Astrocyte of the cerebellum (primary cell): ENCODE results near the gene HMGCL.
A peak's percentile ranks its signal among the peaks of the same experiment; 100 is the strongest.
"Not testable (repeated sequence)": the region's sequence is repeated elsewhere in the genome, so short reads cannot be mapped to it uniquely, and the experiment has no call there.

Experiments used
- DNase-seq: peaks from one replicate; pipeline ENCODE4 v3.0.0-alpha.2; 2011; ENCODE audit warnings: low read depth
- H3K4me3 ChIP-seq: 2 replicates; pipeline ENCODE4 v1.5.1; 2011; ENCODE audit warnings: mild to moderate bottlenecking, low read depth, low read length, moderate library complexity
- in situ Hi-C: cut with HindIII; loops from 2 replicates; pipeline ENCODE4 v1.10.0; 2017; ENCODE audit warnings: low sequenced_read_pairs
- TF ChIP-seq, protein P1 (sequence below): IDR thresholded peaks from 2 replicates; pipeline ENCODE4 v1.5.1; 2012; ENCODE audit warnings: low read length, low read depth, moderate library complexity, mild to moderate bottlenecking; ENCODE audit errors: missing control alignments

The HMGCL gene

DNA sequence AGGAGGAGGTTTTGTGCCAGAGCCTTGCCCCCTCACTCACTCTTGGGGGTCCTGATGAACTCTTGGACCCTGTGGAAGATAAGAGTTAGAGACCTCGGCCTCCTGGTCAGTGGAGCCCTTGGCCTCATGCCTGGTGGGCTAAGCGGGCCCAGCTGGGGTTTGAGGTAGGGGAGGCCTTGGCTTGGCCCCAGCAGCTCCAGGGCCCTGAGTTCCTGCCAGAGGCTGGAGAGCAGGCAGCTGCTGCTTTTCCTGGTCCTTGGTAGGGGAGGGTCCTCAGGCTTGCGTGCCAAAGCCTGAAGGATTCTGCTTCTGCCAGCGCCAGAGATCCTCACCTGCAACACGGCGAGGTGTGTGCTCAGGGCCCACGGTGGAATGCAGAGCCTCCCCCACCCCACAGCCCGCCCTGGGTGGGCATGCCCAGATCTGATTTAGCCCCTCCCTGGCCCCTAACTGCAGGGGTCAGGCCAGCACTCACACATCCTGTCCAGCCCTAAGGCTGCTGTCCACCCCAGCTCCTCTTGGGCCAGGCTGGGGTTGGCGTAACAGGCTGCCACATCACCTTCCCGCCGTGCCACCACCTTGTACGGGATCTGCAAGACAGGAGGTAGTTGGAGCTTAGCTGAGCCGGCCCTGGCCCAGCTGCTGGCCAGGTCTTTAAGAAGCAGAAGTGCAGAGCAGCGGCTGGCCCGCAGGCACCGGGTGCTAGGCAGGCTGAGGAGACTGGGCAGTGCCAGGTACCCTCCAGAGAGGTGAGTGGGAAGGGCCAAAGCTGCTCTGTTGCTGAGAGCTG, 29.4 kb downstream of the HMGCL start:
- TF ChIP-seq, protein P1, sequence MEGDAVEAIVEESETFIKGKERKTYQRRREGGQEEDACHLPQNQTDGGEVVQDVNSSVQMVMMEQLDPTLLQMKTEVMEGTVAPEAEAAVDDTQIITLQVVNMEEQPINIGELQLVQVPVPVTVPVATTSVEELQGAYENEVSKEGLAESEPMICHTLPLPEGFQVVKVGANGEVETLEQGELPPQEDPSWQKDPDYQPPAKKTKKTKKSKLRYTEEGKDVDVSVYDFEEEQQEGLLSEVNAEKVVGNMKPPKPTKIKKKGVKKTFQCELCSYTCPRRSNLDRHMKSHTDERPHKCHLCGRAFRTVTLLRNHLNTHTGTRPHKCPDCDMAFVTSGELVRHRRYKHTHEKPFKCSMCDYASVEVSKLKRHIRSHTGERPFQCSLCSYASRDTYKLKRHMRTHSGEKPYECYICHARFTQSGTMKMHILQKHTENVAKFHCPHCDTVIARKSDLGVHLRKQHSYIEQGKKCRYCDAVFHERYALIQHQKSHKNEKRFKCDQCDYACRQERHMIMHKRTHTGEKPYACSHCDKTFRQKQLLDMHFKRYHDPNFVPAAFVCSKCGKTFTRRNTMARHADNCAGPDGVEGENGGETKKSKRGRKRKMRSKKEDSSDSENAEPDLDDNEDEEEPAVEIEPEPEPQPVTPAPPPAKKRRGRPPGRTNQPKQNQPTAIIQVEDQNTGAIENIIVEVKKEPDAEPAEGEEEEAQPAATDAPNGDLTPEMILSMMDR, result no peak
- no peak for DNase-seq
- no peak overlapping the region for H3K4me3 ChIP-seq
- in situ Hi-C loops, result no loop called here

DNA sequence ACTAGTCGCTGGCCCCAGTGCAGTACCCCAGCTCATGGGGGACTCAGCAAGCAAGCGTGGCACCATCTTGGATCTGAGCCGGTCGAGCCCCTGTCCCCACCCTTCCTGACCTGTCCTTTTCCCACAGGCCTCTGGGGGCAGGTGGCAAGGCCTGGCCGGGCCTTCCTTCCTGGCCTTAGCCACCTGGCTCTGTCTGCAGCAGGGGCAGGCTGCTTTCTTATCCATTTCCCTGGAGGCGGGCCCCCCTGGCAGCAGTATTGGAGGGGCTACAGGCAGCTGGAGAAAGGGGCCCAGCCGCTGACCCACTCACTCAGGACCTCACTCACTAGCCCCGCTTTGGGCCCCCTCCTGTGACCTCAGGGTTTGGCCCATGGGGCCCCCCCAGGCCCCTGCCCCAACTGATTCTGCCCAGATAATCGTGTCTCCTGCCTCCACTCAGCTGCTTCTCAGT, 30.5 kb downstream of the HMGCL start:
- in situ Hi-C loops, H3K4me3 ChIP-seq: not testable (repeated sequence)

DNA sequence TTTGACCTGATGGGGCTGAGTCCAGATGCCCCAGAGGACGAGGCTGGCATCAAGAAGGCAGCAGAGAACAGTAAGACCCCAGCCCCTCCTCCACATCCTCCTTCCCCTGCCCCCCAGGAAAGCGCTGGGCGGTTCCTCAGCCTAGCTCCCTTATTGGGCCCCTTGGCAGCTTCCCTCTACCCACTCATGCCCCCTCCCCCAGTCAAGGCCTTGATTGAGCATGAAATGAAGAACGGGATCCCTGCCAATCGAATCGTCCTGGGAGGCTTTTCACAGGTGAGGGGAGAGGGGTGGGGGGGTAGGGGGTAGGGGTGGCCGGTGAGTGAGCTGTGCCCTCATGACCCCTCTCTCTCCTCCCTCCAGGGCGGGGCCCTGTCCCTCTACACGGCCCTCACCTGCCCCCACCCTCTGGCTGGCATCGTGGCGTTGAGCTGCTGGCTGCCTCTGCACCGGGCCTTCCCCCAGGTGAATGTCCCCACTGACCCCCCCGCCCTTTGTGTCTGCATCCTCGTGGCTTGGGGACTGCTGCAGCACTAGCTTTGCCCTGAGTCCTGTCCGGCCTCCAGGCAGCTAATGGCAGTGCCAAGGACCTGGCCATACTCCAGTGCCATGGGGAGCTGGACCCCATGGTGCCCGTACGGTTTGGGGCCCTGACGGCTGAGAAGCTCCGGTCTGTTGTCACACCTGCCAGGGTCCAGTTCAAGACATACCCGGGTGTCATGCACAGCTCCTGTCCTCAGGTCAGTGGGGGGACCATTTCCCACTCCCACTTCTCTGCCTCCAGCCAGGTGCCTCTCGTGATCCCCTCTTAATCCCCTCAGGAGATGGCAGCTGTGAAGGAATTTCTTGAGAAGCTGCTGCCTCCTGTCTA, 31.1 kb downstream of the HMGCL start:
- TF ChIP-seq, protein P1, result no peak
- in situ Hi-C loops, result no loop called here
- H3K4me3 ChIP-seq, result no peak overlapping the region
- no peak for DNase-seq

More for the DNA sequence above, 30.5 kb downstream of the HMGCL start:
- DNase-seq, result not testable (repeated sequence)

DNA sequence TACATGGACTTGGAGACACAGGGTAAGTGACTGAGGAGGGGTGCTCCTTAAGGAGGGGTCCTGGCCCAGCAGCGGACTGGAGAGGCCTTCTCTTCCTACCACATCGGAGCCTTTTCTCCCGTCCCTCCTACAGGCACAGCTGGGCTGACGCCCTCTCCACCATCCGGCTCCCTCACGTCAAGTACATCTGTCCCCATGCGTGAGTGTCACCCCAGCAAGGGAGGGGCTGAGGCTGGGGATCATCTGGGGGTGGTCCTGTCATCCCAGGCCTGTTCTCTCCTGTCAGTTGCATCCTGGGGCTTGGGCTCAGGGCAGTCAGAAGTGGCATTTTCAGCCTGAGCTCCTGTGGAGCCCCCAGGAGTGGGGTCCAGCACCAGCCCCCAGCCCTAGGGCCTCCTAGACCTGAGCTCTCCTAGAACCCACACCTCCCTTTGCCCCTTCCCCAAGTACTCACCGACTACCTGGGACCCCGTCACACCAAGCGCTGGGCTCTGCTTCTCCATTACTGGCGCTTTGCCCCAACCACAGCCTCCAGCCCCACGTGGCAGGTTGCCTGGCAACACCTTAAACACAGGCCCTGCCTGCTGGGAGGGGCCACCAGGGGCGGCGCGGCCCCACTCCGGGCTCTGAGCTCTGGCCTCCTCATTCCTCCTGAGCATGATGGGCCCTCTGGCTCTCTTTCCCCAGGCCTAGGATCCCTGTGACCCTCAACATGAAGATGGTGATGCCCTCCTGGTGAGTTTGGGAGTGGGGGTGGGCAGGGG, 32.0 kb downstream of the HMGCL start:
- H3K4me3 ChIP-seq, result no peak overlapping the region
- peak; percentile 60 for DNase-seq
- in situ Hi-C loops, result no loop called here
- TF ChIP-seq, protein P1, result no peak

DNA sequence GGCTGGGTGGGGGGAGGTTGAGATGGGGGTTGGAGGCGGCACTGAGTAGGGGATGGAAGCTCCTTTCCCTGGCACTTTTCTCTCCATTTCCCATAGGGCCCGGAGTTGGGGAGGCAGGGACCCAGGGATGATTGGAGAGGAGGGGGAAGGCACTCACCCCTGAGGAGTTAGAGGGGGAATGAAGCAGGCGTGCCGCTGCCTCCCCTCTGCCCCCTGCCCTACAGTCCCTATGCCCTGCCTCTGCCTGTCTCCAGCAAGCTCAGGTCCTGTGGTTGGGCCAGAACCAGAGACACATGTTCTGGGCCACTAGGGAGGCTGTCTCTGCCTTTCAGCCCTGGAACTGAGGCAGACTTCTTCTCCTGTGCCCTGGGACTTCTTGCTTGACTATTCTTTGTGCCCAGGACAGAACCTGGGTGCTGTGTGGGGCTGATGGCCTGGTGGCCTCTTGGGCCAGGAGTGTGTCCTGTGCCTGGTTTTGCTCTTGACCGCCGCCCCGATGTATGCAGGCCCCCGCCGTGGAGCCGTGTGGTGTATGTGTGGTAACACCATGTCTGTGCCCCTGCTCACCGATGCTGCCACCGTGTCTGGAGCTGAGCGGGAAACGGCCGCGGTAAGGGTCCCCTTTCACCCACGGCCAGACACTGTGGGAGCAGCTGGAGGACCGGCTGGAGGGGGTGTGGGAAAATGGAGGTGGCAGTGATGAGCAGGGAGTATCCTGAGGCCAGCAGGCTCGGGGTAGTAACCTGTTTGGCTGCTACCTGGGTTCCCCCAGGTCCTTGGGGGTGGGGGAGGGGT, 32.9 kb downstream of the HMGCL start:
- no peak for DNase-seq
- TF ChIP-seq, protein P1, result no peak
- peak overlapping the region; percentile 89 for H3K4me3 ChIP-seq
- in situ Hi-C loops, result no loop called here

DNA sequence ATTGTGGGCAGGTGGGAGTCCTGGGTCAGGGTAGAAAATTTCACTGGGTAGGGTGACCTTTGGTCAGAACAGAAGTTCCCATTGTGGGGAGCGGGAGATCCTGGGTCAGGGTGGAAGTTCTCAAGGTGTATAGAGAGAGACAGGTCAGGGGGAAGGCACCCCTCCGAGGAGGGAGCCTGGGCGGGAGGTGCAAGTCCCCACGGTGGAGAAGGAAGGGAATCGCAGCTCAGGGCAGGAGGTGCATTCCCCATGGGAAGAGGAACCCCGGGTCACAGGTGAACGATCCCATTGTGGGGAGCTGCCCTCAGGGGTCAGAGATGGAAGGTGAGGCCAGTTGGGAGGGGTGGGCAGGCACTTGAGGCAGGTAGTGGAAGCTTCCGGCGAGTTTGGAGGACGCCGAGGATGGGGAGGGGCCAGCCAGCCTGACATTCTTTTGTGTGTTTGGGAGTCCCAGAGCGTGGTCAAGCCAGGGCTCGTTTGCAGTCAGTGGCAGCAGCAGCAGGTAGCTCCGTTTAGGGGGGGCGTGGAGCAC, 33.6 kb downstream of the HMGCL start:
- no peak for DNase-seq
- TF ChIP-seq, protein P1, result no peak
- in situ Hi-C loops, result no loop called here
- H3K4me3 ChIP-seq, result peak overlapping the region; percentile 89
